Psoas muscle (tissue), 8 donors: ENCODE results near the gene SERINC2. TPM values are rescaled to one million over a fixed set of nuclear protein-coding genes. Genes with fewer than 3 reads are reported as not detected.

Experiments used
- ATAC-seq, 4 donors: fragments of 200-7000 bp; cut with Tn5 transposase; one replicate each; pipeline ENCODE4 v1.9.1; 2020; ENCODE audit warnings: moderate library complexity in 3 of 4, mild to moderate bottlenecking in 2 of 4
- DNase-seq, 2 donors: peaks; one replicate each; pipeline ENCODE4 v3.0.0-alpha.2; 2020
- H3K27ac ChIP-seq: fragments of 200-600 bp; one replicate; pipeline ENCODE4 v1.8.0; 2022
- H3K27me3 ChIP-seq, 3 donors: fragments of 200-600 bp in 1 of 3; one replicate each; pipeline versions ENCODE4 v1.6.1 to v1.8.0; 2013 to 2022; ENCODE audit warnings: low read length in 2 of 3, mild to moderate bottlenecking in 2 of 3, moderate library complexity in 1 of 3; ENCODE audit not compliant: insufficient read depth in 3 of 3
- H3K36me3 ChIP-seq, 2 donors: fragments of 200-600 bp in 1 of 2; one replicate each; pipeline versions ENCODE4 v1.6.1 to v1.8.0; 2013 to 2022; ENCODE audit warnings: low read depth in 1 of 2, mild to moderate bottlenecking in 1 of 2, moderate library complexity in 1 of 2; ENCODE audit not compliant: insufficient read depth in 1 of 2
- H3K4me1 ChIP-seq: fragments of 200-600 bp; one replicate; pipeline ENCODE4 v1.8.0; 2022
- H3K4me3 ChIP-seq: fragments of 200-600 bp; one replicate; pipeline ENCODE4 v1.8.0; 2022; ENCODE audit warnings: mild to moderate bottlenecking
- H3K9me3 ChIP-seq: fragments of 200-600 bp; one replicate; pipeline ENCODE4 v1.8.0; 2022
- CTCF ChIP-seq: fragments of 200-600 bp; IDR thresholded peaks from one replicate; pipeline ENCODE4 v1.8.0; 2022; ENCODE audit warnings: antibody characterized with exemption
- whole genome bisulfite sequencing, 3 donors: extraction: QIAGEN DNeasy Blood & Tissue Kit; methylation state at CpG; one replicate each; pipeline versions ENCODE4 v1.1.6 to v1.1.7; 2013; 5-methylcytosine and 5-hydroxymethylcytosine counted together
- intact Hi-C, 2 donors: fragments of 100-400 bp; cut with DNase I; formaldehyde crosslinking; loops; one replicate each; pipeline versions ENCODE4 v1.11.0 to v1.14.2; 2022
- polyA plus RNA-seq, 3 donors: library from polyadenylated mRNA; stranded (reverse); fragments of 200-250 nt; gene quantifications; one replicate each; pipeline ENCODE4 v1.2.3, GENCODE V29; 2013
- total RNA-seq, 4 donors: library from RNA; stranded (reverse); fragmentation: NEBNext Ultra II Directional in 2 of 4; extraction: Animal tissue kit (Norgen Biotek cat#: 25700) in 2 of 4; gene quantifications; one replicate each; pipeline versions ENCODE4 v1.2.1 to v1.2.4, GENCODE V29; 2021 to 2023
- donor health status: healthy with polysubstance abuse.
- donor health status: DM: no; HTN: no; CAD: no; lungs with moderate emphysema.
- donor health status: Bipolar disorder and iron deficiency.
- donor health status: healthy.
- donor health status: DM: yes; HTN: yes; CAD: no.
- donor health status: DM: no; HTN: no; CAD: no.
- donor health status: DM: no; HTN: no; CAD: no.
- donor health status: DM: yes; HTN: yes; CAD: no.

Gene SERINC2
- total and polyA plus RNA-seq, 7 donors, result 13.4 to 93.4 (median 33.5) TPM

GRCh38 chr1:31372751-31373055 is 40.3 kb upstream of the SERINC2 start:
- peaks cover 0 to 11% of the 10 kb centered on the region in 2 donors for H3K36me3 ChIP-seq
- no peaks in the 10 kb centered on the region for H3K9me3 ChIP-seq
- peak overlapping the region; percentile 96 for H3K27ac ChIP-seq
- no peak for TF ChIP-seq CTCF
- ATAC-seq (peak in 1 of 4 donors; percentile 1), DNase-seq (no peak)
- peak overlapping the region; percentile 70 for H3K4me3 ChIP-seq
- intact Hi-C loops, result no loop called here
- H3K27me3 ChIP-seq, result no peaks in the 10 kb centered on the region
- 12 to 30% (median 16%) methylated on average over 10 of the region's 10 CpGs for WGBS, 3 donors
- peaks cover 48% of the 10 kb centered on the region for H3K4me1 ChIP-seq

GRCh38 chr1:31373056-31373896 is 39.7 kb upstream of the SERINC2 start, which contains the start of gene FABP3:
TSS of gene FABP3 (minus strand) at chr1:31373076. CDS start at chr1:31373014, 62 bp downstream.
- H3K4me1 ChIP-seq, result peaks cover 42% of the 10 kb centered on the region
- no peaks in the 10 kb centered on the region for H3K9me3 ChIP-seq
- peak within 1 kb of the TSS; percentile 96 for H3K27ac ChIP-seq
- WGBS, 3 donors, result 0 to 1% (median 1%) methylated on average over 42 to 44 of the region's 44 CpGs
- peak within 1 kb of the TSS; percentile 70 for H3K4me3 ChIP-seq
- intact Hi-C loops, result no loop called here
- H3K27me3 ChIP-seq, result no peaks in the 10 kb centered on the region
- peak; percentile 4 for TF ChIP-seq CTCF
- peak; percentile 90 to 94 for DNase-seq
- ATAC-seq, result peak; percentile 76 to 83 (median 76)
- H3K36me3 ChIP-seq, result peaks cover 0 to 5% of the 10 kb centered on the region in 2 donors

GRCh38 chr1:31373897-31374486 is 39.0 kb upstream of the SERINC2 start:
- H3K4me1 ChIP-seq, result peaks cover 35% of the 10 kb centered on the region
- H3K36me3 ChIP-seq, result no peaks in the 10 kb centered on the region
- H3K27ac ChIP-seq, result peak overlapping the region; percentile 96
- peak overlapping the region; percentile 70 for H3K4me3 ChIP-seq
- ATAC-seq (no peak), DNase-seq (no peak)
- WGBS, 3 donors, result 24 to 30% (median 29%) methylated on average over 11 of the region's 11 CpGs
- no peaks in the 10 kb centered on the region for H3K27me3 ChIP-seq
- no peak for TF ChIP-seq CTCF
- no peaks in the 10 kb centered on the region for H3K9me3 ChIP-seq
- intact Hi-C loops, result no loop called here

GRCh38 chr1:31374511-31375196 is 38.4 kb upstream of the SERINC2 start:
- ATAC-seq, result peak; percentile 45 to 60 (median 50)
- intact Hi-C loops, result no loop called here
- Histone ChIP-seq H3K27ac (peak overlapping the region; percentile 96), H3K27me3 (no peaks in the 10 kb centered on the region), H3K9me3 (no peaks in the 10 kb centered on the region), H3K4me1 (peaks cover 32% of the 10 kb centered on the region), H3K4me3 (peak overlapping the region; percentile 70), H3K36me3 (no peaks in the 10 kb centered on the region)
- no peak for TF ChIP-seq CTCF
- WGBS, 3 donors, result 40 to 63% (median 52%) methylated on average over 7 of the region's 7 CpGs
- DNase-seq, result peak; percentile 70 to 79
